ENCODE data around the gene NDUFC1. TPM values are rescaled to one million over a fixed set of nuclear protein-coding genes. Genes with fewer than 3 reads are reported as not detected.

NDUFC1 gene
- total and polyA plus RNA-seq, 9 of the 15 experiments (the other 6 are each of a cell fraction or from before 2014, with no cell fraction given), result 58.9 to 378 (median 120) TPM

- TF ChIP-seq RBM17 (IDR thresholded peaks at IDR 0.05; ENCODE audit: borderline replicate concordance, low read depth, low read length) (no peak), SMARCA4 (IDR thresholded peaks at IDR 0.05) (0 out of 2 replicates have a peak, but pooled peaks have one; percentile 13), FOXM1 (IDR thresholded peaks at IDR 0.05; ENCODE audit: low read depth) (peak; percentile 33; the same call in 1 of the 2 replicates), FOXM1 (CRISPR knock-in tag; IDR thresholded peaks at IDR 0.05; ENCODE audit: low read depth) (no peak), EP400 (IDR thresholded peaks at IDR 0.05) (peak; percentile 10; the same call in 1 of the 2 replicates), GMEB1 (CRISPR knock-in tag; IDR thresholded peaks at IDR 0.05) (no peak)
These were observed 14.5 kb upstream of the NDUFC1 start (continued) for GRCh38 chr4:139316733-139317132.

- Histone ChIP-seq H3K36me3 (ENCODE audit: control insufficient read depth, insufficient read depth, low read length) (peaks cover 41% of the 10 kb centered on the region), H3K27ac (ENCODE audit: extremely low read depth, low read depth, low read length) (peak overlapping the region; percentile 63; the same call in 2 of the 3 replicates), H3K9me3 (replicated peaks; ENCODE audit: control insufficient read depth, insufficient read depth, low read depth, low read length) (peaks cover 3% of the 10 kb centered on the region; the same call in 1 of the 2 replicates), H3K9me1 (ENCODE audit: control insufficient read depth, insufficient read depth, low read length) (no peaks in the 10 kb centered on the region), H3K4me1 (replicated peaks in 1 of 2; ENCODE audit: control insufficient read depth in 2 of 2, insufficient read depth in 2 of 2, low read length in 2 of 2) (peaks cover 11 to 12% of the 10 kb centered on the region in 2 experiments; a peak in 4 of 5 replicates), H3K79me2 (ENCODE audit: control insufficient read depth, insufficient read depth, low read length) (peaks cover 100% of the 10 kb centered on the region), H2AFZ (ENCODE audit: low read depth, low read length) (no peak overlapping the region), H3K4me3 (no peak overlapping the region), H3K9ac (ENCODE audit: insufficient read depth in 1 of 2, low read depth in 2 of 2, low read length in 2 of 2) (no peak overlapping the region), H4K20me1 (replicated peaks; ENCODE audit: control insufficient read depth, insufficient read depth, low read length) (no peaks in the 10 kb centered on the region; the same call in 1 of the 2 replicates), H3K4me2 (ENCODE audit: insufficient read depth, low read length) (peak overlapping the region; percentile 9; the same call in 1 of the 2 replicates), H3K27me3 (ENCODE audit: control insufficient read depth in 2 of 2, insufficient read depth in 2 of 2, low read length in 2 of 2) (no peaks in the 10 kb centered on the region)
- BruUV-seq (replicated peaks), result no TSS peak
- WGBS (ENCODE audit: insufficient coverage, low coverage, missing lambda C conversion rate), result 71% methylated on average over 13 of the region's 13 CpGs
- POLR2A ChIA-PET, result interaction anchor here (1.1 kb wide), 1 partner anchor 14 kb away, joined by 3 read pairs; the partner anchor contains the start of gene NAA15
- CTCF ChIA-PET (ENCODE audit: low intra/inter-chr PET ratio), result no interaction called here
- in situ Hi-C loops (cut with MboI), result no loop called here
- intact Hi-C loops (cut with micrococcal nuclease), result no loop called here
- no peak for FAIRE-seq
- no peak for DNase-seq (ENCODE audit: extremely low read depth in 1 of 4, low spot score in 3 of 4)
- peak; percentile 24 for ATAC-seq
- 0 out of 2 replicates have a peak, but pooled peaks have one; percentile 16 for TF ChIP-seq CHAMP1 (IDR thresholded peaks at IDR 0.05)
- no peak for TF ChIP-seq ZMIZ1 (IDR thresholded peaks at IDR 0.05; ENCODE audit: low read depth in 2 of 2, low read length in 2 of 2)
- peak; percentile 62 for TF ChIP-seq C11orf30 (IDR thresholded peaks at IDR 0.05; ENCODE audit: low read depth)
- no peak for TF ChIP-seq SMARCC2 (IDR thresholded peaks at IDR 0.05; ENCODE audit: low read depth)
- no peak for TF ChIP-seq ZKSCAN3 (CRISPR knock-in tag; IDR thresholded peaks at IDR 0.05)
- no peak for TF ChIP-seq SMAD3 (CRISPR knock-in tag; conservative IDR thresholded peaks at IDR 0.05)
- no peak for TF ChIP-seq ELK3 (CRISPR knock-in tag; IDR thresholded peaks at IDR 0.05)
These were observed 13.0 kb upstream of the NDUFC1 start for GRCh38 chr4:139315221-139315675.

Measured in K562 (cell line).